Measurements from ENCODE around the gene LEKR1.

The LEKR1 gene

GRCh38 chr3:156836701-156837100 is 10.5 kb downstream of the LEKR1 start:
- no peak for TF ChIP-seq EZH2 (IDR thresholded peaks at IDR 0.05)
- no peak for TF ChIP-seq POLR2AphosphoS5 (IDR thresholded peaks at IDR 0.05; ENCODE audit: borderline replicate concordance, low read depth, low read length)
- TF ChIP-seq FOXP2 (optimal IDR thresholded peaks at IDR 0.05; ENCODE audit: control extremely low read depth, extremely low read length, insufficient read depth), result no peak
- no peak overlapping the region for H3K4me3 ChIP-seq
- H3K27ac ChIP-seq, result no peak overlapping the region
- no peaks in the 10 kb centered on the region for H3K9me3 ChIP-seq (ENCODE audit: low read depth, low read length)
- H3K9ac ChIP-seq (ENCODE audit: insufficient read length), result no peak overlapping the region
- DNase-seq (ENCODE audit: low read depth, low spot score), result no peak
- no peaks in the 10 kb centered on the region for H3K36me3 ChIP-seq (ENCODE audit: insufficient read depth, low read length)

GRCh38 chr3:156837115-156837514 is 11.0 kb downstream of the LEKR1 start:
- no peak overlapping the region for H3K4me3 ChIP-seq
- TF ChIP-seq FOXP2 (optimal IDR thresholded peaks at IDR 0.05; ENCODE audit: control extremely low read depth, extremely low read length, insufficient read depth) (no peak), EZH2 (IDR thresholded peaks at IDR 0.05) (no peak), POLR2AphosphoS5 (IDR thresholded peaks at IDR 0.05; ENCODE audit: borderline replicate concordance, low read depth, low read length) (no peak)
- no peaks in the 10 kb centered on the region for H3K36me3 ChIP-seq (ENCODE audit: insufficient read depth, low read length)
- H3K9me3 ChIP-seq (ENCODE audit: low read depth, low read length), result no peaks in the 10 kb centered on the region
- H3K9ac ChIP-seq (ENCODE audit: insufficient read length), result no peak overlapping the region
- no peak overlapping the region for H3K27ac ChIP-seq
- DNase-seq (ENCODE audit: low read depth, low spot score), result no peak

- no peak overlapping the region for H3K27ac ChIP-seq
- no peak overlapping the region for H3K9ac ChIP-seq (ENCODE audit: insufficient read length)
- no peaks in the 10 kb centered on the region for H3K9me3 ChIP-seq (ENCODE audit: low read depth, low read length)
- H3K4me3 ChIP-seq, result no peak overlapping the region
- TF ChIP-seq EZH2 (IDR thresholded peaks at IDR 0.05) (no peak), FOXP2 (optimal IDR thresholded peaks at IDR 0.05; ENCODE audit: control extremely low read depth, extremely low read length, insufficient read depth) (no peak), POLR2AphosphoS5 (IDR thresholded peaks at IDR 0.05; ENCODE audit: borderline replicate concordance, low read depth, low read length) (no peak)
- DNase-seq (ENCODE audit: low read depth, low spot score), result no peak
- no peaks in the 10 kb centered on the region for H3K36me3 ChIP-seq (ENCODE audit: insufficient read depth, low read length)
Measured at GRCh38 chr3:156838035-156838434, 11.9 kb downstream of the LEKR1 start.

- TF ChIP-seq EZH2 (IDR thresholded peaks at IDR 0.05) (no peak), POLR2AphosphoS5 (IDR thresholded peaks at IDR 0.05; ENCODE audit: borderline replicate concordance, low read depth, low read length) (no peak), FOXP2 (optimal IDR thresholded peaks at IDR 0.05; ENCODE audit: control extremely low read depth, extremely low read length, insufficient read depth) (no peak)
- Histone ChIP-seq H3K4me3 (no peak overlapping the region), H3K27ac (no peak overlapping the region), H3K36me3 (ENCODE audit: insufficient read depth, low read length) (no peaks in the 10 kb centered on the region), H3K9ac (ENCODE audit: insufficient read length) (no peak overlapping the region), H3K9me3 (ENCODE audit: low read depth, low read length) (no peaks in the 10 kb centered on the region)
- no peak for DNase-seq (ENCODE audit: low read depth, low spot score)
Measured at GRCh38 chr3:156840826-156841689, 14.9 kb downstream of the LEKR1 start.

- Histone ChIP-seq H3K4me3 (peak overlapping the region; percentile 23), H3K27ac (peak overlapping the region; percentile 51), H3K36me3 (ENCODE audit: insufficient read depth, low read length) (no peaks in the 10 kb centered on the region), H3K9me3 (ENCODE audit: low read depth, low read length) (no peaks in the 10 kb centered on the region), H3K9ac (ENCODE audit: insufficient read length) (peak overlapping the region; percentile 44)
- DNase-seq (ENCODE audit: low read depth, low spot score), result no peak
- TF ChIP-seq POLR2AphosphoS5 (IDR thresholded peaks at IDR 0.05; ENCODE audit: borderline replicate concordance, low read depth, low read length) (no peak), EZH2 (IDR thresholded peaks at IDR 0.05) (no peak)
Measured at GRCh38 chr3:156843071-156843808, 17.1 kb downstream of the LEKR1 start.

- peak overlapping the region; percentile 91 for H3K27ac ChIP-seq
- DNase-seq (ENCODE audit: low read depth, low spot score), result peak; percentile 58
- TF ChIP-seq EZH2 (IDR thresholded peaks at IDR 0.05) (no peak), POLR2AphosphoS5 (IDR thresholded peaks at IDR 0.05; ENCODE audit: borderline replicate concordance, low read depth, low read length) (no peak), FOXP2 (optimal IDR thresholded peaks at IDR 0.05; ENCODE audit: control extremely low read depth, extremely low read length, insufficient read depth) (peak; percentile 16)
- peak overlapping the region; percentile 46 for H3K9ac ChIP-seq (ENCODE audit: insufficient read length)
- H3K36me3 ChIP-seq (ENCODE audit: insufficient read depth, low read length), result no peaks in the 10 kb centered on the region
- peak overlapping the region; percentile 54 for H3K4me3 ChIP-seq
- H3K9me3 ChIP-seq (ENCODE audit: low read depth, low read length), result no peaks in the 10 kb centered on the region
Measured at GRCh38 chr3:156847752-156848448, 21.7 kb downstream of the LEKR1 start.

- Histone ChIP-seq H3K27ac (no peak overlapping the region), H3K9ac (ENCODE audit: insufficient read length) (no peak overlapping the region), H3K36me3 (ENCODE audit: insufficient read depth, low read length) (no peaks in the 10 kb centered on the region), H3K9me3 (ENCODE audit: low read depth, low read length) (no peaks in the 10 kb centered on the region), H3K4me3 (no peak overlapping the region)
- no peak for DNase-seq (ENCODE audit: low read depth, low spot score)
- TF ChIP-seq EZH2 (IDR thresholded peaks at IDR 0.05), result no peak
- no peak for TF ChIP-seq POLR2AphosphoS5 (IDR thresholded peaks at IDR 0.05; ENCODE audit: borderline replicate concordance, low read depth, low read length)
- no peak for TF ChIP-seq FOXP2 (optimal IDR thresholded peaks at IDR 0.05; ENCODE audit: control extremely low read depth, extremely low read length, insufficient read depth)
Measured at GRCh38 chr3:156859578-156859977, 33.4 kb downstream of the LEKR1 start.

- no peak overlapping the region for H3K4me3 ChIP-seq
- DNase-seq (ENCODE audit: low read depth, low spot score), result no peak
- no peaks in the 10 kb centered on the region for H3K36me3 ChIP-seq (ENCODE audit: insufficient read depth, low read length)
- no peak overlapping the region for H3K9ac ChIP-seq (ENCODE audit: insufficient read length)
- H3K27ac ChIP-seq, result no peak overlapping the region
- no peaks in the 10 kb centered on the region for H3K9me3 ChIP-seq (ENCODE audit: low read depth, low read length)
- no peak for TF ChIP-seq EZH2 (IDR thresholded peaks at IDR 0.05)
- no peak for TF ChIP-seq POLR2AphosphoS5 (IDR thresholded peaks at IDR 0.05; ENCODE audit: borderline replicate concordance, low read depth, low read length)
- no peak for TF ChIP-seq FOXP2 (optimal IDR thresholded peaks at IDR 0.05; ENCODE audit: control extremely low read depth, extremely low read length, insufficient read depth)
Measured at GRCh38 chr3:156860873-156861272, 34.7 kb downstream of the LEKR1 start.

All from SK-N-MC (cell line).